GM10248 (cell line): ENCODE measurements around the gene VPS13A.

Source experiments
- CTCF ChIA-PET: fragments of 300-600 bp; sonication (Branson Sonifier 250); formaldehyde crosslinking; extraction: SDS; loops from one replicate; lab custom pipeline; 2021; ENCODE audit warnings: antibody characterized with exemption; lab: Yijun Ruan, JAX
- POLR2A ChIA-PET: fragments of 350-650 bp; sonication (Branson Sonifier 250); formaldehyde crosslinking; extraction: SDS; loops from one replicate; lab custom pipeline; 2020; ENCODE audit warnings: antibody characterized with exemption; lab: Yijun Ruan, JAX
- DNase-seq: peaks from one replicate; pipeline ENCODE4 v3.0.0; 2012; ENCODE audit errors: extremely low spot score
- CTCF ChIP-seq: IDR thresholded peaks from 2 replicates; pipeline ENCODE4 v1.5.1; 2012; ENCODE audit warnings: mild to moderate bottlenecking, low read depth; ENCODE audit errors: extremely low read depth, missing control alignments, control extremely low read depth

VPS13A gene

GRCh38 chr9:77424993-77425392, 247.7 kb downstream of the VPS13A start:
- no peak for DNase-seq
- TF ChIP-seq CTCF = no peak
- ChIA-PET POLR2A (no interaction called here), CTCF (interaction anchor here (1.3 to 2.8 kb wide), 5 partner anchors 9 to 33 kb away, joined by 3 to 24 read pairs (median 4); no protein-coding TSS in a partner anchor)

DNA sequence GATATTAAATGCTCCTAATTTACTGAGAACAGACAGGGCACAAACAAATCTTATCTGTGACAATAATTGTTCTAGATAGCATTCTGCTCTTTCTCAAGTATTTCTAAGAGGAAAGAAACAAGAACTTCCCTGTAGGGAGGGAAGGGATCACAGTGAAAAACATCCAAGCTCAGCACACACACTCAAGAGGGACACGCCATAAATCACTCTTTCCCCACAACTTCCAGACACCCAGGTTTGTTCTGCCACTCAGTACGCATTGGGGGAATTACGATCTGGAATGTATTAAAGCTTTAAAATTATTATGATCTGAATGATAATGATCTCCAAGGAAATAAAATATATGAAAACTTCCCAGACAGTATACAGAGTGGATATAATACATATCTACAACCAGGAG, 249.4 kb downstream of the VPS13A start:
- ChIA-PET POLR2A (no interaction called here), CTCF (interaction anchor here (1.1 to 2.0 kb wide), 3 partner anchors 9 to 30 kb away, joined by 3 to 8 read pairs (median 7); no protein-coding TSS in a partner anchor)

GRCh38 chr9:77427256-77427927, 250.1 kb downstream of the VPS13A start:
- no peak for TF ChIP-seq CTCF
- DNase-seq = no peak
- ChIA-PET CTCF (interaction anchor here (1.1 to 1.5 kb wide), 2 partner anchors 10 to 29 kb away, joined by 3 to 7 read pairs; no protein-coding TSS in a partner anchor), POLR2A (no interaction called here)

More for the DNA sequence above, 249.4 kb downstream of the VPS13A start:
- TF ChIP-seq CTCF = no peak
- DNase-seq = no peak

- ChIA-PET POLR2A (no interaction called here), CTCF (interaction anchor here (1.1 to 1.2 kb wide), 2 partner anchors 13 to 28 kb away, joined by 3 read pairs; no protein-coding TSS in a partner anchor)
- no peak for TF ChIP-seq CTCF
- DNase-seq = no peak
Measured at GRCh38 chr9:77429928-77430327, 252.6 kb downstream of the VPS13A start.

DNA sequence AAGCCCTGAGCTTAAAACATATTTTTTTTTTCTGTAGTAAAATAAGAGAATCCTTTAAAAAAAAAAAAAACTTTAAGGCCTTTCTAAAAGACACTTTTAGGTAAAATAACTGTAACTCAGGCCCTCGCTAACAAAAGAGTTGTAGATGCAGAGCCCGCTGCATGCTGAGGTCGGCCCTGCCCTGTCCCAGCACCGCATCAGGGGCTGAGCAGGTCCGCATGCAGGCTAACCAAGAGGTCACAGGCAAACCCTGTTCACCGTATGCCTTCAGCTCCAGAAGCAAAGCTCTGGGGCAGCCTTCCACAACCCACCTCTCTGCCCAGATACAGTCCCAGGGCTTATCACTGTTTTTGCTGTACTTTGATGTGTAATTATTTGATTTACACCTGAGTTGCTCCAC, 254.7 kb downstream of the VPS13A start:
- TF ChIP-seq CTCF = no peak
- POLR2A ChIA-PET = no interaction called here
- no peak for DNase-seq
- CTCF ChIA-PET = interaction anchor here (4.1 to 4.5 kb wide), 2 partner anchors 13 to 26 kb away, joined by 44 to 49 read pairs; no protein-coding TSS in a partner anchor

DNA sequence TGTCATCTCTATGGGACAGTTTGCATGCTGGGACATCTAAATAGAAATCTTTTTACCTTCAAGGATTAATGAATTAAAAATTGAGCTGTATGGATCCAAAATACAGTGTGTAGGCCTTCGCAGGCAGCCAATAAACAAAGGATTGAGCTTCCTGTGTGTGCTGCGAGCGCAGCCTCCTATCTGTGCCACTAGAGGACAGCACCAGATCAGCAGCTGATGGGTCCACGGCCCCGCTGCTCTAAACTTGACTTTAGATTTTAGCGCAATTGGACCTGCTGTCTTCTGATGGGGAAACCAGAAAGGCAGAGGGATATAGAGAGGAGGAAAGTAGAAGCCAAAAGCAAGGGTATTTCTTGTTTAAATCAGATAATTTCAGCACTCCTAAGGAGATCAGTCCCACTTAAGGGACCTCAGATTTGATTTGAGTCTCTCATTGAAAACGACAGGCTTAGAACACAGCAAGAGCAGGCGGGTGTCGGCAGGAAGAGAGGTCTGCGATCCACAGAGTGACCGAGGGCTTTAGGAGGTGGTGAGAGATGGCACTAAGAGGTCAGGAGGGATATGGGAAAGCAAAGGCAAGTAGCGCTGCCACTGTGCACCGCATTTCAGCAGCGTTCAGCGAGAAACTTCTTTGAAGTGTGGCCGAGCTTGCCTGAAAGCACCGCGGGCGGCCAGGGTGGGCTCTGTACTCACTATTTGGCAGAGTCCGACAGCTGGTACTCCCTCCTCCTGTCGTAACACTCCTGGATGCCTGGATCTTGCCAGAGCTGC, 256.5 kb downstream of the VPS13A start:
- POLR2A ChIA-PET = no interaction called here
- peak; percentile 92 for TF ChIP-seq CTCF
- peak; percentile 73 for DNase-seq
- CTCF ChIA-PET = interaction anchor here (0.8 to 4.5 kb wide), 22 partner anchors 9 to 688 kb away, joined by 3 to 49 read pairs (median 5); no protein-coding TSS in a partner anchor
